H9 (cell line): Measurements from ENCODE around the gene TPSB2. TPM values are rescaled to one million over a fixed set of nuclear protein-coding genes. Genes with fewer than 3 reads are reported as not detected.

Experiments used
- DNase-seq: peaks from one replicate; pipeline ENCODE4 v3.0.0-alpha.2; 2017
- H2AFZ ChIP-seq: one replicate; pipeline ENCODE4 v1.6.1; 2013; ENCODE audit warnings: mild to moderate bottlenecking, low read length, control low read depth, moderate library complexity
- H2AK5ac ChIP-seq: 2 replicates; pipeline ENCODE4 v1.6.1; 2013; ENCODE audit warnings: low read length, control low read depth, mixed read lengths; ENCODE audit not compliant: insufficient read length
- H2BK120ac ChIP-seq: one replicate; pipeline ENCODE4 v1.6.1; 2013; ENCODE audit warnings: low read depth, mild to moderate bottlenecking, low read length, control low read depth, inconsistent platforms; ENCODE audit not compliant: poor library complexity, severe bottlenecking
- H2BK12ac ChIP-seq: 2 replicates; pipeline ENCODE4 v1.6.1; 2013; ENCODE audit warnings: low read length, control low read depth, mixed read lengths, low read depth; ENCODE audit not compliant: insufficient read length
- H2BK15ac ChIP-seq: 2 replicates; pipeline ENCODE4 v1.6.1; 2013; ENCODE audit warnings: low read depth, low read length, control low read depth
- H2BK20ac ChIP-seq: one replicate; pipeline ENCODE4 v1.6.1; 2013; ENCODE audit warnings: low read depth, mild to moderate bottlenecking, low read length, control low read depth, inconsistent platforms; ENCODE audit not compliant: poor library complexity, severe bottlenecking
- H2BK5ac ChIP-seq: 2 replicates; pipeline ENCODE4 v1.6.1; 2013; ENCODE audit warnings: low read length, control low read depth, mixed read lengths; ENCODE audit not compliant: insufficient read length
- H3K14ac ChIP-seq: 2 replicates; pipeline ENCODE4 v1.6.1; 2013; ENCODE audit warnings: low read length, control low read depth; ENCODE audit not compliant: insufficient read depth
- H3K18ac ChIP-seq: 2 replicates; pipeline ENCODE4 v1.6.1; 2013; ENCODE audit warnings: low read depth, mild to moderate bottlenecking, mixed read lengths, low read length, control low read depth; ENCODE audit not compliant: insufficient read length
- H3K23ac ChIP-seq: 2 replicates; pipeline ENCODE4 v1.6.1; 2013; ENCODE audit warnings: low read length, control low read depth, mixed read lengths, low read depth; ENCODE audit not compliant: insufficient read length
- H3K23me2 ChIP-seq: 2 replicates; pipeline ENCODE4 v1.6.1; 2013; ENCODE audit warnings: low read depth, mild to moderate bottlenecking, mixed read lengths, low read length, control low read depth; ENCODE audit not compliant: insufficient read length, poor library complexity, severe bottlenecking
- H3K27ac ChIP-seq: 2 replicates; pipeline ENCODE4 v1.5.1; 2013; ENCODE audit warnings: low read length, control low read depth, mixed read lengths, low read depth; ENCODE audit not compliant: insufficient read length
- H3K27me3 ChIP-seq: 2 replicates; pipeline ENCODE4 v1.6.1; 2013; ENCODE audit warnings: low read length, control low read depth, inconsistent platforms; ENCODE audit not compliant: insufficient read depth
- H3K4ac ChIP-seq: 2 replicates; pipeline ENCODE4 v1.6.1; 2013; ENCODE audit warnings: low read depth, mild to moderate bottlenecking, control low read depth, inconsistent platforms, low read length, moderate library complexity
- H3K4me1 ChIP-seq: 2 replicates; pipeline ENCODE4 v1.6.1; 2013; ENCODE audit warnings: low read length, control low read depth, inconsistent platforms; ENCODE audit not compliant: insufficient read depth
- H3K4me2 ChIP-seq: 2 replicates; pipeline ENCODE4 v1.6.1; 2013; ENCODE audit warnings: low read length, control low read depth, mixed read lengths; ENCODE audit not compliant: insufficient read length, insufficient read depth
- H3K56ac ChIP-seq: 2 replicates; pipeline ENCODE4 v1.6.1; 2013; ENCODE audit warnings: low read depth, mild to moderate bottlenecking, mixed read lengths, low read length, control low read depth; ENCODE audit not compliant: insufficient read length
- H3K79me1 ChIP-seq: 2 replicates; pipeline ENCODE4 v1.6.1; 2013; ENCODE audit warnings: low read depth, mild to moderate bottlenecking, moderate library complexity, low read length, control low read depth, inconsistent platforms; ENCODE audit not compliant: insufficient read depth, poor library complexity, severe bottlenecking
- H3K79me2 ChIP-seq: 2 replicates; pipeline ENCODE4 v1.6.1; 2013; ENCODE audit warnings: low read length, control low read depth, inconsistent platforms; ENCODE audit not compliant: insufficient read depth
- H3K9ac ChIP-seq: 2 replicates; pipeline ENCODE4 v1.6.1; 2013; ENCODE audit warnings: low read length, control low read depth, mixed read lengths; ENCODE audit not compliant: insufficient read length; ENCODE audit errors: extremely low read depth
- H3K9me3 ChIP-seq: one replicate; pipeline ENCODE4 v1.6.1; 2013; ENCODE audit warnings: low read depth, low read length, inconsistent platforms; ENCODE audit not compliant: control insufficient read depth
- H3T11ph ChIP-seq: one replicate; pipeline ENCODE4 v1.6.1; 2013; ENCODE audit warnings: mild to moderate bottlenecking, low read length, control low read depth, inconsistent platforms
- H4K20me1 ChIP-seq: one replicate; pipeline ENCODE4 v1.6.1; 2013; ENCODE audit not compliant: control insufficient read depth, insufficient read length, insufficient read depth
- H4K5ac ChIP-seq: 2 replicates; pipeline ENCODE4 v1.6.1; 2013; ENCODE audit warnings: low read depth, mild to moderate bottlenecking, mixed read lengths, low read length, control low read depth; ENCODE audit not compliant: insufficient read length
- H4K8ac ChIP-seq: replicated peaks from 2 replicates; pipeline ENCODE4 v1.6.1; 2013; ENCODE audit warnings: low read length, control low read depth, mixed read lengths, low read depth; ENCODE audit not compliant: insufficient read length
- H4K91ac ChIP-seq: 2 replicates; pipeline ENCODE4 v1.6.1; 2013; ENCODE audit warnings: low read depth, mild to moderate bottlenecking, moderate library complexity, mixed read lengths, low read length, control low read depth; ENCODE audit not compliant: insufficient read length
- H3K27ac Mint-ChIP-seq, 3 experiments: 2 replicates in 2 of 3; 3 replicates in 1 of 3; pipeline ENCODE4 v1.8.0; 2020 to 2021; ENCODE audit warnings: mixed read lengths in 3 of 3, mild to moderate bottlenecking in 1 of 3, moderate library complexity in 1 of 3
- H3K27me3 Mint-ChIP-seq: 2 replicates; pipeline ENCODE4 v1.8.0; 2021; ENCODE audit warnings: low read depth, mild to moderate bottlenecking, moderate library complexity, mixed read lengths
- H3K36me3 Mint-ChIP-seq, 3 experiments: 2 replicates in 2 of 3; 3 replicates in 1 of 3; pipeline ENCODE4 v1.8.0; 2020 to 2021; ENCODE audit warnings: low read depth in 3 of 3, mixed read lengths in 3 of 3; ENCODE audit not compliant: insufficient read depth in 1 of 3
- H3K4me1 Mint-ChIP-seq, 2 experiments: 2 replicates each; pipeline ENCODE4 v1.8.0; 2020; ENCODE audit warnings: mixed read lengths in 2 of 2
- H3K4me3 Mint-ChIP-seq, 2 experiments: 2 replicates in 1 of 2; 3 replicates in 1 of 2; pipeline ENCODE4 v1.8.0; 2020 to 2021; ENCODE audit warnings: mild to moderate bottlenecking in 2 of 2, mixed read lengths in 2 of 2, moderate library complexity in 1 of 2
- H3K9me3 Mint-ChIP-seq, 2 experiments: 2 replicates in 1 of 2; 3 replicates in 1 of 2; pipeline ENCODE4 v1.8.0; 2020; ENCODE audit warnings: mild to moderate bottlenecking in 2 of 2, mixed read lengths in 2 of 2, moderate library complexity in 1 of 2
- CTCF ChIP-seq: fragments of 200-600 bp; sonication (generic); conservative IDR thresholded peaks from 3 replicates; pipeline ENCODE4 v1.8.0; 2021; ENCODE audit warnings: antibody characterized with exemption, mild to moderate bottlenecking
- WGBS: extraction: QIAGEN DNeasy Blood & Tissue Kit; methylation state at CpG from one replicate; pipeline ENCODE4 v1.1.7; 2013; ENCODE audit warnings: missing lambda C conversion rate, low lambda C conversion rate, mixed read lengths; ENCODE audit not compliant: insufficient read length; ENCODE audit errors: extremely low coverage; 5-methylcytosine and 5-hydroxymethylcytosine counted together
- total RNA-seq: library from RNA; stranded (reverse); gene quantifications from 2 replicates; pipeline ENCODE4 v1.2.1, GENCODE V29; 2021

Gene TPSB2
- total RNA-seq, 1 experiment from 2014 or later, result not detected

- H3K27ac ChIP-seq, result no peak overlapping the region
- no CpG with 5 or more reads among the region's 42 CpGs for WGBS
- no peaks in the 10 kb centered on the region for H3K9me3 ChIP-seq
- Mint-ChIP-seq H3K27ac (no peak overlapping the region), H3K9me3 (peaks cover 0 to under 1% of the 10 kb centered on the region in 2 experiments; a peak in 2 of 5 replicates), H3K27me3 (peaks cover 32% of the 10 kb centered on the region), H3K36me3 (no peaks in the 10 kb centered on the region), H3K4me3 (peak overlapping the region in 1 of 2 experiments; percentile 67; a peak in 2 of 5 replicates), H3K4me1 (peaks cover 0 to 11% of the 10 kb centered on the region in 2 experiments; a peak in 3 of 4 replicates)
- H3K4ac ChIP-seq, result no peak overlapping the region
- no peak overlapping the region for H3K18ac ChIP-seq
- no peak for TF ChIP-seq CTCF
- H2BK120ac ChIP-seq, result no peak overlapping the region
- H4K91ac ChIP-seq, result no peak overlapping the region
- H4K8ac ChIP-seq, result no peak overlapping the region
- no peak overlapping the region for H3T11ph ChIP-seq
- H3K79me1 ChIP-seq, result no peaks in the 10 kb centered on the region
- H2AFZ ChIP-seq, result no peak overlapping the region
- H3K27me3 ChIP-seq, result no peaks in the 10 kb centered on the region
- no peak overlapping the region for H3K9ac ChIP-seq
- no peaks in the 10 kb centered on the region for H3K79me2 ChIP-seq
- peak overlapping the region; percentile 63; the same call in 1 of the 2 replicates for H3K14ac ChIP-seq
- H3K23ac ChIP-seq, result no peak overlapping the region
- H2BK15ac ChIP-seq, result no peak overlapping the region
- H3K4me1 ChIP-seq, result no peaks in the 10 kb centered on the region
- no peak for DNase-seq
- H4K5ac ChIP-seq, result no peak overlapping the region
- H2BK12ac ChIP-seq, result no peak overlapping the region
- no peak overlapping the region for H2BK5ac ChIP-seq
- no peak overlapping the region for H3K56ac ChIP-seq
- H2BK20ac ChIP-seq, result no peak overlapping the region
- H4K20me1 ChIP-seq, result no peaks in the 10 kb centered on the region
- H2AK5ac ChIP-seq, result no peak overlapping the region
- H3K4me2 ChIP-seq, result no peak overlapping the region
- no peaks in the 10 kb centered on the region for H3K23me2 ChIP-seq
Observed at GRCh38 chr16:1258906-1259759, 29.1 kb upstream of the TPSB2 start.
